NCI-H1092 (cell line): Measurements from ENCODE around the gene FXYD7.
"Not testable (repeated sequence)": the region's sequence is repeated elsewhere in the genome, so short reads cannot be mapped to it uniquely, and the experiment has no call there.

Source experiments
- DNase-seq: peaks from one replicate; lab custom pipeline; 2025; lab: John Stamatoyannopoulos, UW

FXYD7 gene

GRCh38 chr19:35165200-35166058 is 22.4 kb downstream of the FXYD7 start:
- DNase-seq, result no peak

GRCh38 chr19:35166100-35167063 is 23.3 kb downstream of the FXYD7 start:
- no peak for DNase-seq

- no peak for DNase-seq
Measured at GRCh38 chr19:35167251-35168119, 24.4 kb downstream of the FXYD7 start.

- no peak for DNase-seq
Measured at GRCh38 chr19:35168196-35168595, 25.1 kb downstream of the FXYD7 start.

GRCh38 chr19:35169221-35169995 is 26.4 kb downstream of the FXYD7 start:
- no peak for DNase-seq

GRCh38 chr19:35170359-35171061 is 27.5 kb downstream of the FXYD7 start:
- DNase-seq, result no peak

- DNase-seq, result no peak
Measured at GRCh38 chr19:35171730-35172129, 28.7 kb downstream of the FXYD7 start.

GRCh38 chr19:35174226-35174625 is 31.2 kb downstream of the FXYD7 start:
- DNase-seq, result no peak

- DNase-seq, result no peak
Measured at GRCh38 chr19:35176181-35176570, 33.1 kb downstream of the FXYD7 start.

GRCh38 chr19:35177377-35178274 is 34.6 kb downstream of the FXYD7 start:
- DNase-seq, result no peak

GRCh38 chr19:35178701-35179100 is 35.6 kb downstream of the FXYD7 start:
- no peak for DNase-seq

- DNase-seq, result no peak
Measured at GRCh38 chr19:35179830-35180229, 36.8 kb downstream of the FXYD7 start.

GRCh38 chr19:35181387-35181786 is 38.3 kb downstream of the FXYD7 start:
- DNase-seq, result no peak

- no peak for DNase-seq
Measured at GRCh38 chr19:35184267-35184666, 41.2 kb downstream of the FXYD7 start.

- DNase-seq, result no peak
Measured at GRCh38 chr19:35184884-35185283, 41.8 kb downstream of the FXYD7 start.

- DNase-seq, result no peak
Measured at GRCh38 chr19:35194012-35194984, 51.2 kb downstream of the FXYD7 start.

GRCh38 chr19:35195830-35196229 is 52.8 kb downstream of the FXYD7 start:
- DNase-seq, result no peak

- DNase-seq, result not testable (repeated sequence)
Measured at GRCh38 chr19:35196861-35197260, 53.8 kb downstream of the FXYD7 start.
